GM21825 (cell line): ENCODE results near the gene KIF13A.

Experiments used
- ATAC-seq: cut with Tn5 transposase; IDR thresholded peaks from one replicate; pipeline ENCODE4 v1.9.1; 2021; ENCODE audit warnings: mild to moderate bottlenecking, moderate library complexity; ENCODE audit not compliant: unreplicated experiment

KIF13A gene

GRCh38 chr6:17730078-17730704, 257.2 kb downstream of the KIF13A start:
- no peak for ATAC-seq

GRCh38 chr6:17729223-17730077, 258.0 kb downstream of the KIF13A start:
- ATAC-seq: no peak

GRCh38 chr6:17728551-17729222, 258.7 kb downstream of the KIF13A start:
- no peak for ATAC-seq

GRCh38 chr6:17725083-17725482, 262.4 kb downstream of the KIF13A start:
- ATAC-seq: no peak

- no peak for ATAC-seq
These were observed 263.1 kb downstream of the KIF13A start for GRCh38 chr6:17724341-17724740.

GRCh38 chr6:17721671-17722070, 265.8 kb downstream of the KIF13A start:
- no peak for ATAC-seq

- ATAC-seq: no peak
These were observed 268.0 kb downstream of the KIF13A start for GRCh38 chr6:17719323-17720041.

- no peak for ATAC-seq
These were observed 271.2 kb downstream of the KIF13A start for GRCh38 chr6:17716221-17716620.

GRCh38 chr6:17714879-17715851, 272.3 kb downstream of the KIF13A start:
- peak; percentile 79 for ATAC-seq

GRCh38 chr6:17714177-17714576, 273.3 kb downstream of the KIF13A start:
- no peak for ATAC-seq

GRCh38 chr6:17712576-17712975, 274.9 kb downstream of the KIF13A start:
- no peak for ATAC-seq

GRCh38 chr6:17710331-17710730, 277.1 kb downstream of the KIF13A start:
- ATAC-seq: no peak

GRCh38 chr6:17709476-17709875, 278.0 kb downstream of the KIF13A start:
- no peak for ATAC-seq
